Trophoblast cell (in vitro differentiated cells and primary cell): ENCODE results near the gene ADK.

Source experiments
- DNase-seq, 2 donors: peaks; one replicate each; pipeline ENCODE4 v3.0.0-alpha.2; 2016
- H2AFZ ChIP-seq: 2 replicates; pipeline ENCODE4 v1.6.1; 2013; ENCODE audit warnings: low read length, moderate library complexity, mild to moderate bottlenecking; ENCODE audit not compliant: insufficient read depth, poor library complexity
- H2AK5ac ChIP-seq: 2 replicates; pipeline ENCODE4 v1.6.1; 2013; ENCODE audit warnings: mild to moderate bottlenecking, low read length
- H2BK120ac ChIP-seq: 2 replicates; pipeline ENCODE4 v1.6.1; 2013; ENCODE audit warnings: low read length, mild to moderate bottlenecking, moderate library complexity; ENCODE audit not compliant: insufficient read depth, poor library complexity
- H2BK12ac ChIP-seq: 2 replicates; pipeline ENCODE4 v1.6.1; 2013; ENCODE audit warnings: mild to moderate bottlenecking, low read length, moderate library complexity
- H2BK5ac ChIP-seq: 2 replicates; pipeline ENCODE4 v1.6.1; 2013; ENCODE audit warnings: low read length, low read depth, moderate library complexity, mild to moderate bottlenecking; ENCODE audit not compliant: poor library complexity
- H3K14ac ChIP-seq: 2 replicates; pipeline ENCODE4 v1.6.1; 2013; ENCODE audit warnings: mild to moderate bottlenecking, low read length
- H3K18ac ChIP-seq: 2 replicates; pipeline ENCODE4 v1.6.1; 2013; ENCODE audit warnings: mild to moderate bottlenecking, low read length
- H3K23ac ChIP-seq: 2 replicates; pipeline ENCODE4 v1.6.1; 2013; ENCODE audit warnings: low read length
- H3K27ac ChIP-seq: 2 replicates; pipeline ENCODE4 v1.5.1; 2013; ENCODE audit warnings: low read depth, mild to moderate bottlenecking, inconsistent platforms, low read length, moderate library complexity
- H3K27me3 ChIP-seq: 2 replicates; pipeline ENCODE4 v1.6.1; 2013; ENCODE audit warnings: inconsistent platforms, mild to moderate bottlenecking, low read length, moderate library complexity; ENCODE audit not compliant: insufficient read depth
- H3K36me3 ChIP-seq, 2 experiments: 1 replicate in 1 of 2; 2 replicates in 1 of 2; pipeline ENCODE4 v1.6.1; 2013; ENCODE audit warnings: low read length in 2 of 2, mild to moderate bottlenecking in 2 of 2, moderate library complexity in 1 of 2; ENCODE audit not compliant: insufficient read depth in 2 of 2, control insufficient read depth in 1 of 2
- H3K4ac ChIP-seq: 2 replicates; pipeline ENCODE4 v1.6.1; 2013; ENCODE audit warnings: low read depth, mild to moderate bottlenecking, low read length, moderate library complexity
- H3K4me1 ChIP-seq, 2 experiments: 1 replicate in 1 of 2; 2 replicates in 1 of 2; pipeline ENCODE4 v1.6.1; 2013; ENCODE audit warnings: low read length in 2 of 2, mild to moderate bottlenecking in 2 of 2, moderate library complexity in 1 of 2; ENCODE audit not compliant: insufficient read depth in 2 of 2, control insufficient read depth in 1 of 2
- H3K4me2 ChIP-seq: 2 replicates; pipeline ENCODE4 v1.6.1; 2013; ENCODE audit warnings: inconsistent platforms, mild to moderate bottlenecking, low read length, moderate library complexity
- H3K4me3 ChIP-seq: 2 replicates; pipeline ENCODE4 v1.5.1; 2013; ENCODE audit warnings: mild to moderate bottlenecking, low read depth, low read length, inconsistent platforms
- H3K79me1 ChIP-seq: one replicate; pipeline ENCODE4 v1.6.1; 2013; ENCODE audit warnings: low read length
- H3K79me2 ChIP-seq: 2 replicates; pipeline ENCODE4 v1.6.1; 2013; ENCODE audit warnings: low read length, mild to moderate bottlenecking; ENCODE audit not compliant: control insufficient read depth, insufficient read depth, poor library complexity
- H3K9ac ChIP-seq: 2 replicates; pipeline ENCODE4 v1.6.1; 2013; ENCODE audit warnings: mild to moderate bottlenecking, low read length
- H3K9me3 ChIP-seq: 2 replicates; pipeline ENCODE4 v1.6.1; 2013; ENCODE audit warnings: low read depth, mild to moderate bottlenecking, control low read depth, inconsistent platforms, low read length; ENCODE audit not compliant: insufficient read depth
- H4K12ac ChIP-seq: 2 replicates; pipeline ENCODE4 v1.6.1; 2013; ENCODE audit warnings: low read depth, mild to moderate bottlenecking, low read length, moderate library complexity
- H4K8ac ChIP-seq: 2 replicates; pipeline ENCODE4 v1.6.1; 2013; ENCODE audit warnings: low read depth, mild to moderate bottlenecking, low read length, moderate library complexity
- H4K91ac ChIP-seq: one replicate; pipeline ENCODE4 v1.6.1; 2013; ENCODE audit warnings: low read depth, mild to moderate bottlenecking, low read length, moderate library complexity
- WGBS: extraction: QIAGEN DNeasy Blood & Tissue Kit; methylation state at CpG from one replicate; pipeline ENCODE4 v1.1.7; 2013; ENCODE audit warnings: missing lambda C conversion rate; ENCODE audit not compliant: insufficient read length, insufficient coverage; ENCODE audit errors: extremely low coverage; 5-methylcytosine and 5-hydroxymethylcytosine counted together

The ADK gene

GRCh38 chr10:74642901-74643595, 492.0 kb downstream of the ADK start:
- H4K12ac ChIP-seq = no peak overlapping the region
- H3K9me3 ChIP-seq = no peaks in the 10 kb centered on the region
- H3K79me1 ChIP-seq = no peaks in the 10 kb centered on the region
- no peaks in the 10 kb centered on the region for H3K79me2 ChIP-seq
- no peak overlapping the region for H2BK120ac ChIP-seq
- H2BK12ac ChIP-seq = no peak overlapping the region
- no peak overlapping the region for H4K91ac ChIP-seq
- no peak overlapping the region for H3K4me3 ChIP-seq
- no peak overlapping the region for H3K18ac ChIP-seq
- H3K14ac ChIP-seq = no peak overlapping the region
- no peak overlapping the region for H2AFZ ChIP-seq
- DNase-seq = no peak
- no peak overlapping the region for H3K23ac ChIP-seq
- H3K4ac ChIP-seq = no peak overlapping the region
- H3K4me1 ChIP-seq = no peaks in the 10 kb centered on the region
- H3K4me2 ChIP-seq = no peak overlapping the region
- no peak overlapping the region for H4K8ac ChIP-seq
- no peak overlapping the region for H2AK5ac ChIP-seq
- no peak overlapping the region for H2BK5ac ChIP-seq
- no peak overlapping the region for H3K27ac ChIP-seq
- H3K36me3 ChIP-seq = no peaks in the 10 kb centered on the region
- no peak overlapping the region for H3K9ac ChIP-seq
- no peaks in the 10 kb centered on the region for H3K27me3 ChIP-seq
- WGBS = no CpG with 5 or more reads among the region's 1 CpG

GRCh38 chr10:74643596-74643975, 492.6 kb downstream of the ADK start:
- H3K4me1 ChIP-seq = no peaks in the 10 kb centered on the region

GRCh38 chr10:74644738-74645137, 493.7 kb downstream of the ADK start:
- Histone ChIP-seq H3K9me3 (no peaks in the 10 kb centered on the region), H3K9ac (no peak overlapping the region), H3K4me1 (no peaks in the 10 kb centered on the region), H3K4me2 (no peak overlapping the region), H2BK12ac (no peak overlapping the region), H2AK5ac (no peak overlapping the region), H4K91ac (no peak overlapping the region), H4K12ac (no peak overlapping the region), H3K23ac (no peak overlapping the region), H2BK120ac (no peak overlapping the region), H3K4me3 (no peak overlapping the region), H3K18ac (no peak overlapping the region), H3K79me2 (no peaks in the 10 kb centered on the region), H3K36me3 (no peaks in the 10 kb centered on the region), H3K27me3 (no peaks in the 10 kb centered on the region), H3K4ac (no peak overlapping the region), H3K79me1 (no peaks in the 10 kb centered on the region), H4K8ac (no peak overlapping the region), H3K27ac (no peak overlapping the region), H2AFZ (no peak overlapping the region), H3K14ac (no peak overlapping the region), H2BK5ac (no peak overlapping the region)
- no CpG with 5 or more reads among the region's 2 CpGs for WGBS
- DNase-seq = no peak

More at GRCh38 chr10:74643596-74643975, 492.6 kb downstream of the ADK start:
- Histone ChIP-seq H3K9ac (no peak overlapping the region), H4K8ac (no peak overlapping the region), H3K23ac (no peak overlapping the region), H3K79me1 (no peaks in the 10 kb centered on the region), H2BK12ac (no peak overlapping the region), H4K91ac (no peak overlapping the region), H3K4me2 (no peak overlapping the region), H2AK5ac (no peak overlapping the region), H3K36me3 (no peaks in the 10 kb centered on the region), H3K79me2 (no peaks in the 10 kb centered on the region), H3K27me3 (no peaks in the 10 kb centered on the region), H3K14ac (no peak overlapping the region), H2BK5ac (no peak overlapping the region), H3K27ac (no peak overlapping the region), H3K18ac (no peak overlapping the region), H2AFZ (no peak overlapping the region), H3K4me3 (no peak overlapping the region), H2BK120ac (no peak overlapping the region), H3K4ac (no peak overlapping the region), H3K9me3 (no peaks in the 10 kb centered on the region), H4K12ac (no peak overlapping the region)
- no peak for DNase-seq

- Histone ChIP-seq H3K4me2 (no peak overlapping the region), H4K12ac (no peak overlapping the region), H3K27me3 (no peaks in the 10 kb centered on the region), H3K4ac (no peak overlapping the region), H3K9ac (no peak overlapping the region), H3K4me3 (no peak overlapping the region), H3K18ac (no peak overlapping the region), H2BK12ac (no peak overlapping the region), H2BK120ac (no peak overlapping the region), H3K14ac (no peak overlapping the region), H2BK5ac (no peak overlapping the region), H2AK5ac (no peak overlapping the region), H4K91ac (no peak overlapping the region), H3K79me1 (no peaks in the 10 kb centered on the region), H3K23ac (no peak overlapping the region), H4K8ac (no peak overlapping the region), H2AFZ (no peak overlapping the region), H3K36me3 (no peaks in the 10 kb centered on the region), H3K9me3 (no peaks in the 10 kb centered on the region), H3K4me1 (no peaks in the 10 kb centered on the region), H3K27ac (no peak overlapping the region), H3K79me2 (no peaks in the 10 kb centered on the region)
- no peak for DNase-seq
- WGBS = no CpG with 5 or more reads among the region's 3 CpGs
These were observed 494.7 kb downstream of the ADK start for GRCh38 chr10:74645692-74646091.
